A549 treated with ZK216348 at 1 μM for 4 hours (cell line): ENCODE measurements around the gene SALL4. TPM values are rescaled to one million over a fixed set of nuclear protein-coding genes. Genes with fewer than 3 reads are reported as not detected.

Source experiments
- total RNA-seq: library from RNA; stranded (reverse); fragments of 200-300 nt; extraction: Qiagen RNA extraction; gene quantifications from 5 replicates; pipeline ENCODE4 v1.2.3, GENCODE V29; 2022; ENCODE audit warnings: low read depth

The SALL4 gene
- 1.3 to 2.6 TPM (median 1.4 TPM) in 5 replicates for total RNA-seq

GRCh38 chr20:51802170-51802751 is at the start of gene SALL4:
Gene SALL4, minus strand, starts transcription at chr20:51802521. Its CDS starts 113 bp downstream, at chr20:51802408.

GRCh38 chr20:51767867-51768758 is 34.2 kb downstream of the SALL4 start, which contains the start of gene ATP9A:
Gene ATP9A, minus strand, starts transcription at chr20:51768390. Its CDS starts 21 bp downstream, at chr20:51768369.

Other genes with a start within 250 kb of the SALL4 start
- 10.8 to 18.0 TPM (median 13.7 TPM) in 5 replicates for gene ATP9A, start 34.1 kb downstream of the SALL4 start, total RNA-seq